HG03457 (cell line): Measurements from ENCODE around the gene KRT71.

Experiments used
- ATAC-seq: cut with Tn5 transposase; IDR thresholded peaks from one replicate; pipeline ENCODE4 v1.9.1; 2021; ENCODE audit warnings: moderate number of reproducible peaks; ENCODE audit not compliant: unreplicated experiment

The KRT71 gene

DNA sequence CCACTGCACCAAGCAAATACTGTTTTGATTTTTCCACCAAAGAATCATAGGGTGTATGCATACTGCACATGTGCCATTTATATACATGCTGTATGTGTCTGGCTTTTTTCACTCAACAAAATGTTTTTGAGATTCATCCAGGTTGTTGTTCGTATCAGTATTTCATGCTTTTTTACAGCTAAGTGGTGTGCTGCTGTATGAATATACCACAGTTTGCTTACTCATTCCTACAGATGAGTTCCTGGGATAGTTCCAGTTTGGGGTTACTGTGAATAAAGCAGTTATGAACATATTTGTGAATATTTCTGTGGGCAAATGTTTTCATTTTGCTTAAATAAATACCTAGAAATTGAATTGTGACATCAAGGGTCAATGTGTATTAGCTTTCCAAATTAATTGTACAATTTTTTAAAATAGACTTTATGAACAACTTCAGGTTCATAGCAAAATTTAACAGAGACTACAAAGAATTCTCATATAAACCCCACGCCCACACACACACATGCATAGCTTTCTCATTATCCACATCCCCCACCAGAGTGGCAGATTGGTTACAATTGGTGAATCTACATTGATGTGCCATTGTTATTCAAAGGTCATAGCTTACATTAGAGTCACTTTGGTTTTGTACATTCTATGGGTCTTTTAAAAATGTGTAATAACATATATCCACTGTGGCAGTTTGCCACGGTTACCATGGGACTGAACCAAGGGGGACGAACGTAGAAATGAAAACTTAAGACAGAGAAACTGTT lies 53.0 kb downstream of the KRT71 start:
- ATAC-seq = no peak

DNA sequence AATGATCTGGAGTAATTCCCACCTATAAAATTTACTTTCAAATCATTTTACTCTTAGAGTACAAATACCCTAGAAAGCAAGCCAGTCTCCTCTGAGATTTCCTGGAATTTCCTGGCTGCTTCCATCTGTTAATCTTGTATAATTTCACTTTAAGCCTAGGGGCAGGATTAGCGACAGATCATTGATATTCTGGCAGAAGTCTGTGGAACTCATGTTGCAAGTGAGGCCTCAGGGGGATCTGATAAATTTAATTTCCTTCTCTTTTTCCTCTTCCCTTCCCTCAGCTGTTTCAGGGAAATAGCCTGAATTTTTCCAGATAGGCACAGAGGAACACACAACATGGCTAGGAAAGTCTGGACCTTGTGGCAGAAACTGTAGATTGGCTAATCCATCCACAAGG lies 54.0 kb downstream of the KRT71 start:
- no peak for ATAC-seq

DNA sequence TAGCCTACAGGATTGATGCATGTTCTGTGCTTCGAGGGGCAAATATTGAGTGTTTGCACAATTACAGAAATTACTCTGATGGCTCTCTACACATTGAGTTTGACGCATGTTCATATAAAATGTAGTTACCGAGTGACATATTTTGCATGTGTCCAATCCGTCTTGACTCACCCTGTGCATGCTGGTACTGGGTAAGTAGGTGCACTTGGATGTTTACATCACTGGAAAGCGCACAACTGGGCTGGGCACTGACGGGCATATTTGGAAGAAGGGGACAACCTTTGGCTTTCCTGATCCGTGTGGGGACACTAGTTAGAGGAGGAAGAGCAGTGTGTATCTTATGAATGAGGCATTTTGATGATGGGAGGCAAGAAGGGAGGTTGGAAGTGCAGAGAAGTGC lies 55.0 kb downstream of the KRT71 start:
- no peak for ATAC-seq

DNA sequence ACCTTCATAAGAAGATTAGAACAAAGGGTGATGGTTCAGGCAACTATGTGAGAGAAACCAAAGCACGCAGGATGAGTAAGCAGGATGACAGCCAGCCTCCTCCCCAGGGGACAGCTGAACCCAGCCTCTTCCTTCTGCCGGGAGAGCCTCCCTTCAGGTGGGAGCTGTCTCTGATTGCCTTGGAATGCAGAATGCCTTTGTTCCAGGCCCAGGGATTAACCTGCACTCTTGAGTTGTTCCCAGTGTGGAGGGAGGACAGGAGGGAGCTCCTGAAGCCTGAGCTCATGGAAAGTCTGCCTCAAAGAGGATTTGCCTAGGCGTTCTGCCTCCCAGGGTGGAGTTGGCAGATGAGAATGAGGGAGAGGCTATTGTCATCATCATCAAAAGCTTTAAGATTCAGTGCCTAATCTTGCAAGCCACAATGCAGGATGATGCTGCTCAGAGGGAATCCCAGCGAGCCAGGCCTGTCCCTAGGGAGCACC lies 56.3 kb downstream of the KRT71 start:
- ATAC-seq = no peak

DNA sequence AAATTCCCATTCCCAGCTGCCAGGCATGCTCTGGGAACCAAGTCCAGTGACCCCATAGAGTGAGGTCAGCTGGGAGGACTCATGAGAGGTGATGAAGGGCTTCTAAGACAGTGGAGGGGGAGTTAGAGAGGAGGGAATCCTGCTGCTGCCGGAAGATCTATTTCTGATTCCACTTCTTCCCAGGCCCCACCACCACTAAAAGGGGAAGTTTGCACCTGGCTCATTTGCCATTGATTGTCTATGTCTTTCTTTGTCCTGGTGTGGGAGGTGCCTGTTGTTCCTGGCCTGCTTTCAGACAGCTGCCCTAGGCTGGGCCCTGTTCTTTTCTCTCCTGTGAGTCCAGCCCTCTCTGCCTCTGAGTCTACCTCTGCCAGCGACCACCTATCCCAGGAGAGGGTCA lies 56.9 kb downstream of the KRT71 start:
- ATAC-seq = no peak

DNA sequence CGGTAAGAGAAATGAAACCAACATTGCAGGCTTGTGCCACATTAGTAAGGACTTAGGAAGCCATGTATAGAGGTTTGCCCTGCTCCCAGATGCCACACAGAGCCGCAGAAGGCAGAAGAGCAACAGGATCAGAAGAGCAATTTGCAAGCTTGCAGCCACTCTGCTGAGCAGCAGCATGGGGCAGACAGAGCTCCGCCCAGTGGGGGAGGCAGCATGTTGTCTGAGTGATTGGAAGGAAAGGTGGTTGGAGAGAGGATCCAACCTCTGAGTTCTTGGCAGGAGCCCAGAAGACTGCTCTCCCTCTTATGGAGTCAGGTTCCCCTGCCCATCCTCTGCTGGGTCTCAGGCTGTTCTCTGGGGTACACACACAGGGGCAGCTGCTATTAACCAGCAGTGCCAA lies 57.6 kb downstream of the KRT71 start:
- no peak for ATAC-seq

DNA sequence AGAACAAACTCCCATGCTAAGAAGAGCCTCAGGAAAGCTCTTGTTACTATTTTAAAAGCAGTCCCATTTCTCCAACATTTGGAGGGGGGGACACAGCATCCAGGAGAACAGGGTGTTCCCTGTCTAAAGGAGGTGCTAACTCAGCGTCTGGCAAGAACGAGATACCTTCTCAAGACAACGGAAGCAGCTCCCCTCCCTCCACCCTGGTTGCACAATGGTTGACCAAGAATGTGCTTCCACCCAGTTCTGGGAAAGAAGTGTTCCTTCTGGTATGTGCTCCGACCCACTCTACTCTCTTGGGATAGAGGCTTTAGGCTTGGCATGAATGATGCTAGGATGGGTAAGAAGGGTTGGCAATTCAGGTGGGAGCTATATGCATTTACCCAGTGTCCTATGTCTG lies 58.4 kb downstream of the KRT71 start:
- ATAC-seq = no peak

DNA sequence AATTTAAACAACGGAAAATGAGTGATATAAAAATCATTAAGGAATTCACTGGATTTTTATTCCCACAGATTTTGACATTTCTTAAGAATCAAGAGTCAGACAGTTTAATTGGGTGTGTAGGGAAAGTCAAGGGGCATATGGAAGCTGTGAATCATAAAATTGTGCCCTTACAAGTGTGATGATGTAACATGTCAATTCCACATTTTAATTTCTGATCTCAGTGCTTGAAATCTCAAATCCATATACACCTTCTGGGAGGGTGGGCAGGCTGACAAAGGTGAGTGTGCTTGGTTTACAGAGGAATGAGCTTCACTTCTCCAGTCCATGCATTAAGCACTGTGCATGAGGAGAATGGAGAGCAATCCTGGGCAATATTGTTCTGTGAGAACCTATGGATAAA lies 58.8 kb downstream of the KRT71 start:
- no peak for ATAC-seq
